Panc1 (cell line): Measurements from ENCODE around the gene PIK3R1. TPM values are rescaled to one million over a fixed set of nuclear protein-coding genes. Genes with fewer than 3 reads are reported as not detected.

ENCODE experiments used
- ATAC-seq: fragments of 200-7000 bp; cut with Tn5 transposase; 2 replicates; pipeline ENCODE4 v1.9.1; 2020; ENCODE audit warnings: mild to moderate bottlenecking, moderate library complexity
- BruUV-seq: library from RNA; stranded (reverse); fragments of 400-500 nt; replicated peaks from 2 replicates; lab custom pipeline; 2021; lab: Mats Ljungman, UMichigan
- CTCF ChIA-PET: fragments of 300-600 bp; sonication (Branson Sonifier 250); formaldehyde crosslinking; loops from one replicate; lab custom pipeline; 2022; ENCODE audit warnings: antibody characterized with exemption; lab: Charles Lee
- POLR2A ChIA-PET: fragments of 300-600 bp; sonication (Branson Sonifier 250); formaldehyde crosslinking; loops from one replicate; lab custom pipeline; 2022; ENCODE audit warnings: antibody characterized with exemption; lab: Charles Lee
- DNase-seq: peaks from one replicate; pipeline ENCODE4 v3.0.0-alpha.2; 2010; ENCODE audit warnings: low read depth, low spot score
- H3K27ac ChIP-seq: 2 replicates; pipeline ENCODE4 v1.5.1; 2011; ENCODE audit warnings: mild to moderate bottlenecking, low read length, inconsistent platforms
- H3K27me3 ChIP-seq: fragments of 200-500 bp; sonication (Bioruptor generic); 2 replicates; pipeline ENCODE4 v1.6.0; 2014; ENCODE audit warnings: low read length, inconsistent platforms; ENCODE audit not compliant: control insufficient read depth, insufficient read depth
- H3K36me3 ChIP-seq: fragments of 200-500 bp; sonication (Bioruptor generic); 2 replicates; pipeline ENCODE4 v1.5.1; 2014; ENCODE audit warnings: inconsistent platforms, mild to moderate bottlenecking, low read length, moderate library complexity; ENCODE audit not compliant: control insufficient read depth, insufficient read depth
- H3K4me1 ChIP-seq: 2 replicates; pipeline ENCODE4 v1.5.1; 2011; ENCODE audit warnings: inconsistent platforms, mild to moderate bottlenecking, low read length, moderate library complexity; ENCODE audit not compliant: control insufficient read depth, insufficient read depth
- H3K4me3 ChIP-seq, 2 experiments: 2 replicates each; pipeline ENCODE4 v1.5.1; 2011 to 2012; ENCODE audit warnings: low read depth in 2 of 2, low read length in 2 of 2, mild to moderate bottlenecking in 2 of 2, inconsistent platforms in 1 of 2, moderate library complexity in 1 of 2
- H3K9me3 ChIP-seq: fragments of 200-500 bp; sonication (Bioruptor generic); 2 replicates; pipeline ENCODE4 v1.5.1; 2014; ENCODE audit warnings: low read depth, mild to moderate bottlenecking, inconsistent platforms, low read length, moderate library complexity; ENCODE audit not compliant: control insufficient read depth, insufficient read depth
- POLR2AphosphoS5 ChIP-seq: IDR thresholded peaks from 2 replicates; pipeline ENCODE4 v1.6.1; 2012; ENCODE audit warnings: mild to moderate bottlenecking, low read depth, low read length, moderate library complexity
- REST ChIP-seq, 2 experiments: IDR thresholded peaks; 2 replicates each; pipeline ENCODE4 v1.6.1; 2011 to 2012; ENCODE audit warnings: low read depth in 2 of 2, control low read depth in 1 of 2, low read length in 1 of 2, mild to moderate bottlenecking in 1 of 2, moderate library complexity in 1 of 2; ENCODE audit not compliant: insufficient read depth in 1 of 2
- SIN3A ChIP-seq: IDR thresholded peaks from 2 replicates; pipeline ENCODE4 v1.6.1; 2012; ENCODE audit warnings: low read depth, mild to moderate bottlenecking, low read length, moderate library complexity, borderline replicate concordance; ENCODE audit not compliant: insufficient read depth
- TCF7L2 ChIP-seq: IDR thresholded peaks from 2 replicates; pipeline ENCODE4 v1.6.1; 2011; ENCODE audit warnings: mild to moderate bottlenecking, low read depth, low read length, inconsistent platforms
- in situ Hi-C: cut with HindIII; loops from 2 replicates; pipeline ENCODE4 v1.10.0; 2016; ENCODE audit warnings: low sequenced_read_pairs, low pct_unique_long_range_greater_than_20kb
- intact Hi-C: fragments of 100-400 bp; cut with micrococcal nuclease; formaldehyde crosslinking; loops from one replicate; pipeline ENCODE4 v1.10.0; 2022; ENCODE audit not compliant: unreplicated experiment
- total RNA-seq: library from RNA; stranded (reverse); gene quantifications from one replicate; pipeline ENCODE4 v1.2.1, GENCODE V29; 2021; ENCODE audit not compliant: unreplicated experiment
- TF ChIP-seq, protein P1 (sequence below): fragments of 450-650 bp; IDR thresholded peaks from 2 replicates; pipeline ENCODE4 v1.5.1; 2017; ENCODE audit warnings: mild to moderate bottlenecking

PIK3R1 gene
- total RNA-seq, 1 experiment from 2014 or later: 23.4 TPM

- POLR2A ChIA-PET: no interaction called here
- in situ Hi-C loops (no loop called here), intact Hi-C loops (no loop called here)
- CTCF ChIA-PET: interaction anchor here (0.8 kb wide), 1 partner anchor 983 kb away, joined by 3 read pairs; no protein-coding TSS in a partner anchor
- Histone ChIP-seq H3K36me3 (peaks cover 3% of the 10 kb centered on the region; the same call in 1 of the 2 replicates), H3K9me3 (no peaks in the 10 kb centered on the region), H3K4me3 (no peak overlapping the region), H3K4me1 (peaks cover 23% of the 10 kb centered on the region), H3K27ac (no peak overlapping the region), H3K27me3 (no peaks in the 10 kb centered on the region)
- no peak for DNase-seq
- no TSS peak for BruUV-seq
- ATAC-seq: no peak
- TF ChIP-seq, protein P1, sequence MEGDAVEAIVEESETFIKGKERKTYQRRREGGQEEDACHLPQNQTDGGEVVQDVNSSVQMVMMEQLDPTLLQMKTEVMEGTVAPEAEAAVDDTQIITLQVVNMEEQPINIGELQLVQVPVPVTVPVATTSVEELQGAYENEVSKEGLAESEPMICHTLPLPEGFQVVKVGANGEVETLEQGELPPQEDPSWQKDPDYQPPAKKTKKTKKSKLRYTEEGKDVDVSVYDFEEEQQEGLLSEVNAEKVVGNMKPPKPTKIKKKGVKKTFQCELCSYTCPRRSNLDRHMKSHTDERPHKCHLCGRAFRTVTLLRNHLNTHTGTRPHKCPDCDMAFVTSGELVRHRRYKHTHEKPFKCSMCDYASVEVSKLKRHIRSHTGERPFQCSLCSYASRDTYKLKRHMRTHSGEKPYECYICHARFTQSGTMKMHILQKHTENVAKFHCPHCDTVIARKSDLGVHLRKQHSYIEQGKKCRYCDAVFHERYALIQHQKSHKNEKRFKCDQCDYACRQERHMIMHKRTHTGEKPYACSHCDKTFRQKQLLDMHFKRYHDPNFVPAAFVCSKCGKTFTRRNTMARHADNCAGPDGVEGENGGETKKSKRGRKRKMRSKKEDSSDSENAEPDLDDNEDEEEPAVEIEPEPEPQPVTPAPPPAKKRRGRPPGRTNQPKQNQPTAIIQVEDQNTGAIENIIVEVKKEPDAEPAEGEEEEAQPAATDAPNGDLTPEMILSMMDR: no peak
- no peak for TF ChIP-seq SIN3A
- TF ChIP-seq REST (IDR thresholded peaks at IDR 0.05; ENCODE audit: insufficient read depth in 1 of 2, low read depth in 2 of 2, low read length in 1 of 2): no peak
- TF ChIP-seq TCF7L2: no peak
- TF ChIP-seq POLR2AphosphoS5: no peak
Observed at GRCh38 chr5:68222310-68222709, 6.8 kb downstream of the PIK3R1 start.

DNA sequence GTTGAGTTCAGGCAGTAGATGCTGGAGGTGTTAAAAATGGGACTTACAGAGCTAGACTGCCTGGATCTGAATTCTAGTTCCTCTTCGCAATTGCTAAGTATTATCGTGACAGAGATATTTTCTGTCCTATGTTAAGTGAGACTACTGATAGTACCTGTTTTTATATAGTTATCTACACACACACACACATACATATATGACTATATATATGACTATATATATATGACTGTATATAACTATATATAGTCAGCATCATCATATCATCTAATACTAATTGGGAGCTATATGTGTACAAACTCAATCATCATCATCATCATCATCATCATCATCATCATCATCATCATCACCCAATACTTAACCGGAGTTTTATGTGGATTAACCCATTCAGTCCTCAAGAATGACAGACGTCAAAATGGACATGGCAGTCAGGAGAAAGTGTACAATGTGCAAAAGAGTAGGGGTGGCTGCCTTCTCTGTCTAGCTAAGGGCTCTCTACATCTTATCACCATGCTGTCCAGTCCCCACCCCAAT, 7.3 kb downstream of the PIK3R1 start:
- intact Hi-C loops (no loop called here), in situ Hi-C loops (no loop called here)
- Histone ChIP-seq H3K27ac (no peak overlapping the region), H3K4me1 (peaks cover 18% of the 10 kb centered on the region), H3K4me3 (no peak overlapping the region), H3K36me3 (peaks cover 4% of the 10 kb centered on the region; the same call in 1 of the 2 replicates), H3K27me3 (no peaks in the 10 kb centered on the region), H3K9me3 (no peaks in the 10 kb centered on the region)
- BruUV-seq: no TSS peak
- TF ChIP-seq TCF7L2 (no peak), REST (IDR thresholded peaks at IDR 0.05; ENCODE audit: insufficient read depth in 1 of 2, low read depth in 2 of 2, low read length in 1 of 2) (no peak), SIN3A (no peak), POLR2AphosphoS5 (no peak)
- TF ChIP-seq, protein P1: no peak
- ATAC-seq (no peak), DNase-seq (no peak)
- POLR2A ChIA-PET: no interaction called here
- CTCF ChIA-PET: interaction anchor here (0.6 to 0.8 kb wide), 2 partner anchors 828 to 983 kb away, joined by 3 to 4 read pairs; no protein-coding TSS in a partner anchor
